Hepatocyte (in vitro differentiated cells): Measurements from ENCODE around the gene DBN1. TPM values are rescaled to one million over a fixed set of nuclear protein-coding genes. Genes with fewer than 3 reads are reported as not detected.
A peak's percentile ranks its signal among the peaks of the same experiment; 100 is the strongest.

Experiments used
- DNase-seq: peaks from one replicate; pipeline ENCODE4 v3.0.0-alpha.2; 2016; ENCODE audit warnings: low spot score
- H2AFZ ChIP-seq: fragments of 200-600 bp; sonication (generic); 2 replicates; pipeline ENCODE4 v1.6.0; 2016; ENCODE audit warnings: antibody characterized with exemption, mild to moderate bottlenecking
- H3K27ac ChIP-seq: fragments of 200-600 bp; sonication (generic); 2 replicates; pipeline ENCODE4 v1.5.1; 2016; ENCODE audit warnings: mild to moderate bottlenecking
- H3K27me3 ChIP-seq: fragments of 200-600 bp; sonication (generic); 2 replicates; pipeline ENCODE4 v1.6.1; 2016
- H3K36me3 ChIP-seq: fragments of 200-600 bp; sonication (generic); replicated peaks from 2 replicates; pipeline ENCODE4 v1.5.1; 2016; ENCODE audit warnings: low read depth; ENCODE audit not compliant: insufficient read depth
- H3K4me1 ChIP-seq: fragments of 200-600 bp; sonication (generic); 2 replicates; pipeline ENCODE4 v1.5.1; 2016; ENCODE audit warnings: mild to moderate bottlenecking, moderate library complexity; ENCODE audit not compliant: insufficient read depth
- H3K4me2 ChIP-seq: fragments of 200-600 bp; sonication (generic); 2 replicates; pipeline ENCODE4 v1.6.0; 2016
- H3K4me3 ChIP-seq: fragments of 200-600 bp; sonication (generic); 2 replicates; pipeline ENCODE4 v1.5.1; 2016; ENCODE audit warnings: mild to moderate bottlenecking
- H3K79me2 ChIP-seq: fragments of 200-600 bp; sonication (generic); 2 replicates; pipeline ENCODE4 v1.6.0; 2017; ENCODE audit warnings: mild to moderate bottlenecking
- H3K9me2 ChIP-seq: fragments of 200-600 bp; sonication (generic); replicated peaks from 2 replicates; pipeline ENCODE4 v1.6.0; 2017; ENCODE audit warnings: mild to moderate bottlenecking; ENCODE audit not compliant: insufficient read depth
- H3K9me3 ChIP-seq: fragments of 200-600 bp; sonication (generic); 2 replicates; pipeline ENCODE4 v1.5.1; 2016; ENCODE audit warnings: low read depth, mild to moderate bottlenecking
- H4K20me1 ChIP-seq: fragments of 200-600 bp; sonication (generic); 2 replicates; pipeline ENCODE4 v1.6.0; 2016; ENCODE audit warnings: mild to moderate bottlenecking; ENCODE audit not compliant: insufficient read depth, poor library complexity, severe bottlenecking
- EZH2 ChIP-seq: fragments of 200-600 bp; sonication (generic); IDR thresholded peaks from 2 replicates; pipeline ENCODE4 v1.6.1; 2016; ENCODE audit warnings: antibody characterized with exemption, mild to moderate bottlenecking, borderline replicate concordance
- EZH2phosphoT487 ChIP-seq: fragments of 200-600 bp; sonication (generic); IDR thresholded peaks from one replicate; pipeline ENCODE4 v1.6.1; 2018; ENCODE audit warnings: antibody characterized with exemption, mild to moderate bottlenecking, low read depth, moderate library complexity; ENCODE audit not compliant: unreplicated experiment, severe bottlenecking
- WGBS: methylation state at CpG from one replicate; pipeline ENCODE4 v1.1.6; 2016; ENCODE audit warnings: low lambda C conversion rate; ENCODE audit errors: missing lambda C conversion rate; 5-methylcytosine and 5-hydroxymethylcytosine counted together
- polyA plus RNA-seq: library from polyadenylated mRNA; unstranded; fragments of >200 nt; fragmentation: Nextera tagmentation; extraction: Ambion mirVana; gene quantifications from 2 replicates; pipeline ENCODE4 v1.2.1, GENCODE V29; 2016
- total RNA-seq: library from RNA; depleted of rRNA; stranded (reverse); fragments of >200 nt; gene quantifications from 2 replicates; pipeline ENCODE4 v1.2.3, GENCODE V29; 2014
- TF ChIP-seq, protein P1 (sequence below): fragments of 200-600 bp; sonication (generic); IDR thresholded peaks from 2 replicates; pipeline ENCODE4 v1.5.1; 2016; ENCODE audit warnings: antibody characterized with exemption, mild to moderate bottlenecking; ENCODE audit not compliant: poor library complexity

Gene DBN1
- total and polyA plus RNA-seq, 2 experiments from 2014 or later: 107 to 122 TPM

DNA sequence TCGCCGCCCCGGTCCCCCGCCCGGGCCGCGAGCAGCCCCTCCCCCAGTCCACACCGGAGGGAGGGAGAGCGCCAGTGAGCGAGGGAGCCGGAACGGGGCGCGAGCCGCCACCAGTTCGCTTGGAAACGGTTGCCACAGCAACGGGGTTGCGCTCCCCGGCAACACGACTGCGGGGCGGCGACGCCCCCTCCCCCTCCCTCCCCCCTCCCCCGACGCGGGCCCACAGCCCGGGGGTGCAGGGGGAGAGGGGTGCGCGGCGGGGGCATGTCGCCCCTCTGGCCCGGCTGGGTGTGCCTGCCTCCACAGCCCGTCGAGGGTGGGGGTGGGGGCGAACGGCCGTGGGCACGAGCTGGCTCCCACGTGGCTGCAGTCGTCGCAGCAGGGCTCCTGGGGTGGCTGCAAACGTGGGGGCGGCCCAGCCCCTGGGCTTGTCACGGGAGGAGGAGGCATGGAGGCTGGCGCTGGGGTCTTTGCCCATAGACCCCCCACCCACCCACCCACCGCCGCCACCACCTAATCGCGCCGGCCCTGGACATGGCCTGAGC is 26.3 kb downstream of the DBN1 start:
- Histone ChIP-seq H3K79me2 (no peaks in the 10 kb centered on the region), H2AFZ (no peak overlapping the region), H3K27me3 (peaks cover 3% of the 10 kb centered on the region), H3K27ac (no peak overlapping the region), H3K4me2 (peak overlapping the region; percentile 100), H3K4me3 (peak overlapping the region; percentile 97), H3K9me3 (no peaks in the 10 kb centered on the region), H3K4me1 (peaks cover 13% of the 10 kb centered on the region), H4K20me1 (no peaks in the 10 kb centered on the region), H3K36me3 (no peaks in the 10 kb centered on the region), H3K9me2 (no peaks in the 10 kb centered on the region)
- DNase-seq: peak; percentile 83
- TF ChIP-seq, protein P1, sequence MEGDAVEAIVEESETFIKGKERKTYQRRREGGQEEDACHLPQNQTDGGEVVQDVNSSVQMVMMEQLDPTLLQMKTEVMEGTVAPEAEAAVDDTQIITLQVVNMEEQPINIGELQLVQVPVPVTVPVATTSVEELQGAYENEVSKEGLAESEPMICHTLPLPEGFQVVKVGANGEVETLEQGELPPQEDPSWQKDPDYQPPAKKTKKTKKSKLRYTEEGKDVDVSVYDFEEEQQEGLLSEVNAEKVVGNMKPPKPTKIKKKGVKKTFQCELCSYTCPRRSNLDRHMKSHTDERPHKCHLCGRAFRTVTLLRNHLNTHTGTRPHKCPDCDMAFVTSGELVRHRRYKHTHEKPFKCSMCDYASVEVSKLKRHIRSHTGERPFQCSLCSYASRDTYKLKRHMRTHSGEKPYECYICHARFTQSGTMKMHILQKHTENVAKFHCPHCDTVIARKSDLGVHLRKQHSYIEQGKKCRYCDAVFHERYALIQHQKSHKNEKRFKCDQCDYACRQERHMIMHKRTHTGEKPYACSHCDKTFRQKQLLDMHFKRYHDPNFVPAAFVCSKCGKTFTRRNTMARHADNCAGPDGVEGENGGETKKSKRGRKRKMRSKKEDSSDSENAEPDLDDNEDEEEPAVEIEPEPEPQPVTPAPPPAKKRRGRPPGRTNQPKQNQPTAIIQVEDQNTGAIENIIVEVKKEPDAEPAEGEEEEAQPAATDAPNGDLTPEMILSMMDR: no peak
- TF ChIP-seq EZH2 (no peak), EZH2phosphoT487 (no peak)
- WGBS: 2% methylated on average over 6 of the region's 52 CpGs

DNA sequence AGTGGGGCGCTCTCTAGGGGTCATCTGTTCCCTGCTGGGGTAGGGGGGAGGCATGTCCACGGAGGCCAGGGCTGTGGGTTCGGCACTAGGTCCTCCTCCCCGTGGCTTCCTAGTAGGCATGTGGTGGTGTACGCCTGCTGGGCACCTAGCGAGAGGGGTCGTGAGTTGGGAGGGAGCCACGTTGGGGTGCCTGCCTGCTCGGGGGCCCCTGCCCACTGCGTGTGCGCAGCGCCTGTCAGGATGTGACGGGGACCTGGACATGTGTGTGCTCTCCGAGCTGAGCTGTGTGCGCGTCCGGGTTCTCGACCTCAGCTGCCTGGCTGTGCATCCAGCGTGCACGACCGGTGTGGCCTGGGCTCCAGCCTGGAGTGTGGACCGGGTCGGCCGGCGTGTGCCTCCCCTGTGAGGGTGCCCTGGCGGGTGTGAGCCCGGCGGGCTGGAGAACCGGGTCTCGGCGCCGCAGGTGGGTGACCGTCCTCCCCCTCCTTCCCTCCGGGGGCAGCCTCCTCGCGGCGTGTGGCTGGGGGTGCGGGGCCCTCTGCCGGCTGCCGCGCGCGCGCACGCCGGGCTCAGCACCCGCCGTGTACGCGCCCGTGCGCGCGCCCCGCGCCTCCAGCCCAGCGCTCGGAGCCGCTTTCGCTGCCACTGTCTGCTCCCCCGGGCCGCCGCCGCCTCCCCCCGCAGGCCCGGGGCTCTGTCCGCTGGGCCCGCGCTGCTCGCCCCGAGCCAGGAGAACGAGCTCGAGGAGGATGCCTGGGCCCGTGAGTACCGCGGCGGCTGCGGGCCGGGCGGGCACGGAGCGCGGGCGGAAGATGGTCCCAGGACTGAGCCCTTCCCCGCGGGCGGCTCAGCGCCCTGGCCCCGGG is 27.0 kb downstream of the DBN1 start, which contains the start of gene PRR7:
Gene PRR7, plus strand, starts transcription at position 615 of the 866 bp plus-strand sequence. CDS start 8,254 bp downstream, outside the sequence.
- WGBS: 2% methylated on average over 60 of the region's 89 CpGs
- peak; percentile 82 for DNase-seq
- peaks cover 3% of the 10 kb centered on the region for H3K27me3 ChIP-seq
- no peaks in the 10 kb centered on the region for H3K9me3 ChIP-seq
- H3K4me1 ChIP-seq: peaks cover 13% of the 10 kb centered on the region
- no peak within 1 kb of the TSS for H3K27ac ChIP-seq
- no peaks in the 10 kb centered on the region for H4K20me1 ChIP-seq
- no peaks in the 10 kb centered on the region for H3K36me3 ChIP-seq
- no peaks in the 10 kb centered on the region for H3K9me2 ChIP-seq
- H3K79me2 ChIP-seq: no peaks in the 10 kb centered on the region
- H3K4me3 ChIP-seq: peak within 1 kb of the TSS; percentile 97
- peak within 1 kb of the TSS; percentile 74 for H2AFZ ChIP-seq
- no peak for TF ChIP-seq EZH2
- TF ChIP-seq EZH2phosphoT487: no peak
- TF ChIP-seq, protein P1: no peak
- peak within 1 kb of the TSS; percentile 100 for H3K4me2 ChIP-seq

DNA sequence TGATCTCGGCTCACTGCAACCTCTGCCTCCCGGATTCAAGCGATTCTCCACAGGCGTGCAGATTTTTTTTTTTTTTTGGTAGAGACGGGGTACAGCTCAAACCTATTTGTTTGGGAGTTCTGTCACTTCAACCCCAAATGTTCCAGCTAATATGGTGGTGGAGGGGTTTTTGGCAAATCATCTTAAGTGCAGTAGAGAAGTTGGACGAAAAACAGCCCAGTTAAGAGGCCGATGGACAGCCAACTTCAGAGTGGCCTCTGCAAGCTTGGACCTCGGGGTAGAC is 27.6 kb downstream of the DBN1 start:
- Histone ChIP-seq H3K36me3 (no peaks in the 10 kb centered on the region), H3K27ac (no peak overlapping the region), H4K20me1 (no peaks in the 10 kb centered on the region), H3K4me2 (peak overlapping the region; percentile 100), H3K4me1 (peaks cover 13% of the 10 kb centered on the region), H3K4me3 (peak overlapping the region; percentile 97), H3K27me3 (peaks cover 3% of the 10 kb centered on the region), H2AFZ (no peak overlapping the region), H3K9me3 (no peaks in the 10 kb centered on the region), H3K9me2 (no peaks in the 10 kb centered on the region), H3K79me2 (no peaks in the 10 kb centered on the region)
- TF ChIP-seq EZH2phosphoT487 (no peak), EZH2 (no peak)
- TF ChIP-seq, protein P1: no peak
- DNase-seq: no peak
- WGBS: 25% methylated on average over 8 of the region's 8 CpGs
